Spleen (tissue), 7 donors: Measurements from ENCODE around the gene SUN3.

Experiments
- CTCF ChIP-seq, 11 experiments: fragments of 200-600 bp in 7 of 11; fragments of 450-650 bp in 4 of 11; sonication (generic) in 4 of 11; IDR thresholded peaks in 8 of 11; conservative IDR thresholded peaks in 3 of 11; 1 replicate in 7 of 11; 2 replicates in 4 of 11; pipeline versions ENCODE4 v1.4.0 to v1.8.0; 2016 to 2021; ENCODE audit warnings: antibody characterized with exemption in 11 of 11, inconsistent platforms in 4 of 11, mild to moderate bottlenecking in 1 of 11
- POLR2A ChIP-seq, 3 donors: fragments of 450-650 bp; IDR thresholded peaks; one replicate each; pipeline ENCODE4 v1.5.1; 2017; ENCODE audit warnings: antibody characterized with exemption in 3 of 3, mild to moderate bottlenecking in 1 of 3
- POLR2AphosphoS5 ChIP-seq, 3 donors: sonication (generic); formaldehyde crosslinking; IDR thresholded peaks; one replicate each; pipeline ENCODE4 v1.5.1; 2017; ENCODE audit warnings: antibody characterized with exemption in 3 of 3
- donor health status: DM: no; HTN: no; CAD: no; lungs with moderate emphysema.
- donor health status: DM: no; HTN: no; CAD: no.
- donor health status: DM: no; HTN: no; CAD: no.

- TF ChIP-seq CTCF (IDR thresholded peaks at IDR 0.05 in 8 of 11, conservative IDR thresholded peaks at IDR 0.05 in 3 of 11) (no peak), POLR2A (IDR thresholded peaks at IDR 0.05) (no peak), POLR2AphosphoS5 (IDR thresholded peaks at IDR 0.05) (no peak)
These were observed 36.5 kb downstream of the SUN3 start for GRCh38 chr7:47992446-47992845.
